Esophagus squamous epithelium (tissue), 4 donors: Measurements from ENCODE around the gene DAZAP1.

Experiments
- POLR2A ChIP-seq, 4 donors: fragments of 450-650 bp; IDR thresholded peaks; one replicate each; pipeline ENCODE4 v1.6.1; 2017; ENCODE audit warnings: antibody characterized with exemption in 4 of 4, mild to moderate bottlenecking in 4 of 4, moderate library complexity in 3 of 4
- TF ChIP-seq, protein P1 (sequence below), 6 experiments: fragments of 450-650 bp in 4 of 6; fragments of 200-600 bp in 2 of 6; sonication (generic) in 2 of 6; IDR thresholded peaks; one replicate each; pipeline ENCODE4 v1.5.1; 2016 to 2019; ENCODE audit warnings: antibody characterized with exemption in 6 of 6, mild to moderate bottlenecking in 4 of 6, moderate library complexity in 4 of 6

DNA sequence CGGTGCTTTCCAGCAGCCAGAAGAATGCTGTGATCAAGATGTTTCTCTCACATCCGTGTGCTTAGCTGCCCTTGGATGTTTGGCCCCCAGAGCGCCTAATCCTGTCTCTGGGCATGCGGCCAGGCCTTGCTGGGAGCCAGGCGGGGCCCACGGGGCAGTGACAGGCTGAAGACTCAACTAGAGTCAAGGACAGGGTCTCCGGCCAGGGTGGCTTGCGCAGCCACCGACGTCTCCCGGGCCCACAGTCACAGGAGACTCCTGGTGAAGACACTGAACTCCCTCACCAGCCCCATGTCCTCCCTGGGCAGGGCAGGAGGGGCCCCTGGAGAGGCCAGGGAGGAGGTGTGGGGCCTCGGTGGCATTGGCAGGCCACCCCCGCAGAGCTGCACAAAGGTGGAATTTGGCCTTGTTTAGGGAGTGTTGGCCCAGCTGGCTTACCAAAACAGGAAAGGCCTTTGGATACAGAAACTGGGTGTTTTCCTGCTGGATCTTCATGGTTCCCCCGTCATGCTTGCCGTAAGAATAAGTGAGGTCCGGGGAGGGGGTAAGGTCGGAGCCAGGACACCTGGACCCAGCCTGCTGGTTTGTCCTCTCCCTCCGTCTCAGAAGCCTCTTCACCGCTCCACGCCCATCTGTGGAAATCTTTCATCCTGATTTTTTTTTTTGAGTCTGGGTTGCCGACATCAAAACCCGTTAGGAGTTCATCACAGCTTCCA lies 33.7 kb upstream of the DAZAP1 start:
- TF ChIP-seq, protein P1, sequence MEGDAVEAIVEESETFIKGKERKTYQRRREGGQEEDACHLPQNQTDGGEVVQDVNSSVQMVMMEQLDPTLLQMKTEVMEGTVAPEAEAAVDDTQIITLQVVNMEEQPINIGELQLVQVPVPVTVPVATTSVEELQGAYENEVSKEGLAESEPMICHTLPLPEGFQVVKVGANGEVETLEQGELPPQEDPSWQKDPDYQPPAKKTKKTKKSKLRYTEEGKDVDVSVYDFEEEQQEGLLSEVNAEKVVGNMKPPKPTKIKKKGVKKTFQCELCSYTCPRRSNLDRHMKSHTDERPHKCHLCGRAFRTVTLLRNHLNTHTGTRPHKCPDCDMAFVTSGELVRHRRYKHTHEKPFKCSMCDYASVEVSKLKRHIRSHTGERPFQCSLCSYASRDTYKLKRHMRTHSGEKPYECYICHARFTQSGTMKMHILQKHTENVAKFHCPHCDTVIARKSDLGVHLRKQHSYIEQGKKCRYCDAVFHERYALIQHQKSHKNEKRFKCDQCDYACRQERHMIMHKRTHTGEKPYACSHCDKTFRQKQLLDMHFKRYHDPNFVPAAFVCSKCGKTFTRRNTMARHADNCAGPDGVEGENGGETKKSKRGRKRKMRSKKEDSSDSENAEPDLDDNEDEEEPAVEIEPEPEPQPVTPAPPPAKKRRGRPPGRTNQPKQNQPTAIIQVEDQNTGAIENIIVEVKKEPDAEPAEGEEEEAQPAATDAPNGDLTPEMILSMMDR (IDR thresholded peaks at IDR 0.05) = no peak
- no peak for TF ChIP-seq POLR2A (IDR thresholded peaks at IDR 0.05)
